HUES48 (cell line): ENCODE data around the gene MPP3.

ENCODE experiments used
- H3K27ac ChIP-seq: one replicate; pipeline ENCODE4 v1.7.0; 2013; ENCODE audit warnings: low read depth, low read length, inconsistent platforms
- H3K27me3 ChIP-seq: 2 replicates; pipeline ENCODE4 v1.6.1; 2013; ENCODE audit warnings: mild to moderate bottlenecking, low read length; ENCODE audit not compliant: control insufficient read depth, insufficient read depth
- H3K36me3 ChIP-seq: 2 replicates; pipeline ENCODE4 v1.6.1; 2013; ENCODE audit warnings: low read length; ENCODE audit not compliant: control insufficient read depth, insufficient read depth
- H3K4me1 ChIP-seq: 2 replicates; pipeline ENCODE4 v1.6.1; 2013; ENCODE audit warnings: mild to moderate bottlenecking, low read length; ENCODE audit not compliant: control insufficient read depth, insufficient read depth
- H3K4me3 ChIP-seq: 2 replicates; pipeline ENCODE4 v1.5.1; 2013; ENCODE audit warnings: mild to moderate bottlenecking, low read depth, low read length
- H3K9ac ChIP-seq: 2 replicates; pipeline ENCODE4 v1.6.1; 2013; ENCODE audit warnings: mild to moderate bottlenecking, low read depth, low read length, moderate library complexity
- H3K9me3 ChIP-seq: 2 replicates; pipeline ENCODE4 v1.6.1; 2013; ENCODE audit warnings: low read length; ENCODE audit not compliant: control insufficient read depth, insufficient read depth

MPP3 gene

GRCh38 chr17:43832976-43833829 is at the start of gene MPP3:
Gene MPP3 (minus strand): TSS chr17:43833146. CDS start chr17:43831906, 1,240 bp downstream.
- no peaks in the 10 kb centered on the region for H3K9me3 ChIP-seq
- no peaks in the 10 kb centered on the region for H3K36me3 ChIP-seq
- peak within 1 kb of the TSS; percentile 70 for H3K4me3 ChIP-seq
- no peak within 1 kb of the TSS for H3K9ac ChIP-seq
- H3K27me3 ChIP-seq, result peaks cover 25% of the 10 kb centered on the region
- peaks cover 5% of the 10 kb centered on the region; the same call in 1 of the 2 replicates for H3K4me1 ChIP-seq
- H3K27ac ChIP-seq, result no peak within 1 kb of the TSS

GRCh38 chr17:43881758-43882505 is 49.0 kb upstream of the MPP3 start:
- no peaks in the 10 kb centered on the region for H3K9me3 ChIP-seq
- H3K27me3 ChIP-seq, result no peaks in the 10 kb centered on the region
- H3K27ac ChIP-seq, result no peak overlapping the region
- peaks cover 3% of the 10 kb centered on the region; the same call in 1 of the 2 replicates for H3K36me3 ChIP-seq
- H3K4me3 ChIP-seq, result no peak overlapping the region
- peaks cover 2% of the 10 kb centered on the region; the same call in 1 of the 2 replicates for H3K4me1 ChIP-seq
- H3K9ac ChIP-seq, result no peak overlapping the region

GRCh38 chr17:43881181-43881580 is 48.2 kb upstream of the MPP3 start:
- H3K27me3 ChIP-seq, result no peaks in the 10 kb centered on the region
- no peak overlapping the region for H3K9ac ChIP-seq

GRCh38 chr17:43880420-43880991 is 47.6 kb upstream of the MPP3 start:
- Histone ChIP-seq H3K36me3 (peaks cover 3% of the 10 kb centered on the region; the same call in 1 of the 2 replicates), H3K27ac (no peak overlapping the region), H3K9ac (no peak overlapping the region)

More at GRCh38 chr17:43881181-43881580, 48.2 kb upstream of the MPP3 start:
- H3K4me3 ChIP-seq, result no peak overlapping the region
- H3K9me3 ChIP-seq, result no peaks in the 10 kb centered on the region
- H3K27ac ChIP-seq, result no peak overlapping the region
- H3K4me1 ChIP-seq, result peaks cover 2% of the 10 kb centered on the region; the same call in 1 of the 2 replicates
- H3K36me3 ChIP-seq, result peaks cover 3% of the 10 kb centered on the region; the same call in 1 of the 2 replicates

GRCh38 chr17:43879723-43880419 is 46.9 kb upstream of the MPP3 start:
- Histone ChIP-seq H3K4me1 (peaks cover 2% of the 10 kb centered on the region; the same call in 1 of the 2 replicates), H3K9me3 (no peaks in the 10 kb centered on the region), H3K36me3 (peaks cover 3% of the 10 kb centered on the region; the same call in 1 of the 2 replicates), H3K4me3 (no peak overlapping the region), H3K9ac (no peak overlapping the region), H3K27ac (no peak overlapping the region), H3K27me3 (no peaks in the 10 kb centered on the region)

More at GRCh38 chr17:43880420-43880991, 47.6 kb upstream of the MPP3 start:
- no peak overlapping the region for H3K4me3 ChIP-seq
- H3K4me1 ChIP-seq, result peaks cover 2% of the 10 kb centered on the region; the same call in 1 of the 2 replicates
- no peaks in the 10 kb centered on the region for H3K27me3 ChIP-seq
- H3K9me3 ChIP-seq, result no peaks in the 10 kb centered on the region

GRCh38 chr17:43878260-43879175 is 45.6 kb upstream of the MPP3 start:
- H3K4me3 ChIP-seq, result no peak overlapping the region

GRCh38 chr17:43877451-43878155 is 44.7 kb upstream of the MPP3 start:
- H3K9me3 ChIP-seq, result no peaks in the 10 kb centered on the region
- H3K27me3 ChIP-seq, result no peaks in the 10 kb centered on the region
- H3K36me3 ChIP-seq, result peaks cover 3% of the 10 kb centered on the region; the same call in 1 of the 2 replicates
- H3K9ac ChIP-seq, result no peak overlapping the region
- H3K4me3 ChIP-seq, result no peak overlapping the region
- H3K4me1 ChIP-seq, result peaks cover 2% of the 10 kb centered on the region; the same call in 1 of the 2 replicates
- H3K27ac ChIP-seq, result no peak overlapping the region

More at GRCh38 chr17:43878260-43879175, 45.6 kb upstream of the MPP3 start:
- H3K36me3 ChIP-seq, result peaks cover 3% of the 10 kb centered on the region; the same call in 1 of the 2 replicates
- no peak overlapping the region for H3K9ac ChIP-seq
- peak overlapping the region; percentile 3 for H3K27ac ChIP-seq
- H3K4me1 ChIP-seq, result peaks cover 2% of the 10 kb centered on the region; the same call in 1 of the 2 replicates
- H3K9me3 ChIP-seq, result no peaks in the 10 kb centered on the region
- H3K27me3 ChIP-seq, result no peaks in the 10 kb centered on the region

GRCh38 chr17:43877031-43877430 is 44.1 kb upstream of the MPP3 start:
- no peaks in the 10 kb centered on the region for H3K9me3 ChIP-seq

GRCh38 chr17:43875476-43876147 is 42.7 kb upstream of the MPP3 start:
- no peak overlapping the region for H3K27ac ChIP-seq
- H3K4me3 ChIP-seq, result no peak overlapping the region
- H3K27me3 ChIP-seq, result no peaks in the 10 kb centered on the region
- no peak overlapping the region for H3K9ac ChIP-seq
- H3K4me1 ChIP-seq, result peaks cover 2% of the 10 kb centered on the region; the same call in 1 of the 2 replicates
- H3K36me3 ChIP-seq, result peaks cover 3% of the 10 kb centered on the region; the same call in 1 of the 2 replicates
- no peaks in the 10 kb centered on the region for H3K9me3 ChIP-seq

More at GRCh38 chr17:43877031-43877430, 44.1 kb upstream of the MPP3 start:
- Histone ChIP-seq H3K36me3 (peaks cover 3% of the 10 kb centered on the region; the same call in 1 of the 2 replicates), H3K9ac (no peak overlapping the region), H3K4me1 (peaks cover 2% of the 10 kb centered on the region; the same call in 1 of the 2 replicates), H3K4me3 (no peak overlapping the region), H3K27ac (no peak overlapping the region), H3K27me3 (no peaks in the 10 kb centered on the region)
